Measurements from ENCODE around the gene ZPLD1. TPM values are rescaled to one million over a fixed set of nuclear protein-coding genes. Genes with fewer than 3 reads are reported as not detected.

Gene ZPLD1
- total RNA-seq, 1 experiment from 2014 or later: not detected

GRCh38 chr3:102511168-102511567 is 76.4 kb downstream of the ZPLD1 start:
- POLR2A ChIA-PET: no interaction called here
- in situ Hi-C loops (cut with HindIII; ENCODE audit: low pct_unique_long_range_greater_than_20kb, low sequenced_read_pairs) (no loop called here), intact Hi-C loops (cut with micrococcal nuclease; ENCODE audit: unreplicated experiment) (no loop called here)
- ATAC-seq (no peak), DNase-seq (ENCODE audit: low read depth, low spot score) (no peak)
- Histone ChIP-seq H3K4me3 (ENCODE audit: low read depth in 2 of 2, low read length in 2 of 2) (no peak overlapping the region), H3K27me3 (ENCODE audit: control insufficient read depth, insufficient read depth, low read length) (no peaks in the 10 kb centered on the region), H3K9me3 (ENCODE audit: control insufficient read depth, insufficient read depth, low read depth, low read length) (no peaks in the 10 kb centered on the region; the same call in 1 of the 2 replicates), H3K36me3 (ENCODE audit: control insufficient read depth, insufficient read depth, low read length) (no peaks in the 10 kb centered on the region), H3K4me1 (ENCODE audit: control insufficient read depth, insufficient read depth, low read length) (no peaks in the 10 kb centered on the region), H3K27ac (ENCODE audit: low read length) (no peak overlapping the region)
- CTCF ChIA-PET: no interaction called here
- no TSS peak for BruUV-seq (replicated peaks)
- TF ChIP-seq, protein P1, sequence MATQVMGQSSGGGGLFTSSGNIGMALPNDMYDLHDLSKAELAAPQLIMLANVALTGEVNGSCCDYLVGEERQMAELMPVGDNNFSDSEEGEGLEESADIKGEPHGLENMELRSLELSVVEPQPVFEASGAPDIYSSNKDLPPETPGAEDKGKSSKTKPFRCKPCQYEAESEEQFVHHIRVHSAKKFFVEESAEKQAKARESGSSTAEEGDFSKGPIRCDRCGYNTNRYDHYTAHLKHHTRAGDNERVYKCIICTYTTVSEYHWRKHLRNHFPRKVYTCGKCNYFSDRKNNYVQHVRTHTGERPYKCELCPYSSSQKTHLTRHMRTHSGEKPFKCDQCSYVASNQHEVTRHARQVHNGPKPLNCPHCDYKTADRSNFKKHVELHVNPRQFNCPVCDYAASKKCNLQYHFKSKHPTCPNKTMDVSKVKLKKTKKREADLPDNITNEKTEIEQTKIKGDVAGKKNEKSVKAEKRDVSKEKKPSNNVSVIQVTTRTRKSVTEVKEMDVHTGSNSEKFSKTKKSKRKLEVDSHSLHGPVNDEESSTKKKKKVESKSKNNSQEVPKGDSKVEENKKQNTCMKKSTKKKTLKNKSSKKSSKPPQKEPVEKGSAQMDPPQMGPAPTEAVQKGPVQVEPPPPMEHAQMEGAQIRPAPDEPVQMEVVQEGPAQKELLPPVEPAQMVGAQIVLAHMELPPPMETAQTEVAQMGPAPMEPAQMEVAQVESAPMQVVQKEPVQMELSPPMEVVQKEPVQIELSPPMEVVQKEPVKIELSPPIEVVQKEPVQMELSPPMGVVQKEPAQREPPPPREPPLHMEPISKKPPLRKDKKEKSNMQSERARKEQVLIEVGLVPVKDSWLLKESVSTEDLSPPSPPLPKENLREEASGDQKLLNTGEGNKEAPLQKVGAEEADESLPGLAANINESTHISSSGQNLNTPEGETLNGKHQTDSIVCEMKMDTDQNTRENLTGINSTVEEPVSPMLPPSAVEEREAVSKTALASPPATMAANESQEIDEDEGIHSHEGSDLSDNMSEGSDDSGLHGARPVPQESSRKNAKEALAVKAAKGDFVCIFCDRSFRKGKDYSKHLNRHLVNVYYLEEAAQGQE (IDR thresholded peaks at IDR 0.05; ENCODE audit: insufficient read depth in 1 of 2, low read depth in 2 of 2, low read length in 1 of 2): no peak
- TF ChIP-seq CTCF (IDR thresholded peaks at IDR 0.05) (no peak), TCF7L2 (IDR thresholded peaks at IDR 0.05; ENCODE audit: low read depth, low read length) (no peak), SIN3A (IDR thresholded peaks at IDR 0.05; ENCODE audit: borderline replicate concordance, insufficient read depth, low read depth, low read length) (no peak), POLR2AphosphoS5 (IDR thresholded peaks at IDR 0.05; ENCODE audit: low read depth, low read length) (no peak)

GRCh38 chr3:102511639-102512038 is 76.8 kb downstream of the ZPLD1 start:
- no peak for TF ChIP-seq CTCF (IDR thresholded peaks at IDR 0.05)
- no peak for TF ChIP-seq TCF7L2 (IDR thresholded peaks at IDR 0.05; ENCODE audit: low read depth, low read length)
- TF ChIP-seq, protein P1 (IDR thresholded peaks at IDR 0.05; ENCODE audit: insufficient read depth in 1 of 2, low read depth in 2 of 2, low read length in 1 of 2): no peak
- TF ChIP-seq SIN3A (IDR thresholded peaks at IDR 0.05; ENCODE audit: borderline replicate concordance, insufficient read depth, low read depth, low read length): no peak
- no peak for TF ChIP-seq POLR2AphosphoS5 (IDR thresholded peaks at IDR 0.05; ENCODE audit: low read depth, low read length)
- no peaks in the 10 kb centered on the region for H3K27me3 ChIP-seq (ENCODE audit: control insufficient read depth, insufficient read depth, low read length)
- no peak overlapping the region for H3K27ac ChIP-seq (ENCODE audit: low read length)
- no peak for ATAC-seq
- no peak overlapping the region for H3K4me3 ChIP-seq (ENCODE audit: low read depth in 2 of 2, low read length in 2 of 2)
- no peaks in the 10 kb centered on the region for H3K4me1 ChIP-seq (ENCODE audit: control insufficient read depth, insufficient read depth, low read length)
- in situ Hi-C loops (cut with HindIII; ENCODE audit: low pct_unique_long_range_greater_than_20kb, low sequenced_read_pairs): no loop called here
- H3K36me3 ChIP-seq (ENCODE audit: control insufficient read depth, insufficient read depth, low read length): no peaks in the 10 kb centered on the region
- no peaks in the 10 kb centered on the region for H3K9me3 ChIP-seq (ENCODE audit: control insufficient read depth, insufficient read depth, low read depth, low read length)
- CTCF ChIA-PET: no interaction called here
- POLR2A ChIA-PET: no interaction called here
- BruUV-seq (replicated peaks): no TSS peak
- DNase-seq (ENCODE audit: low read depth, low spot score): no peak
- intact Hi-C loops (cut with micrococcal nuclease; ENCODE audit: unreplicated experiment): no loop called here

Data from Panc1 (cell line).